Measurements from ENCODE around the gene NOS1AP.

NOS1AP gene

DNA sequence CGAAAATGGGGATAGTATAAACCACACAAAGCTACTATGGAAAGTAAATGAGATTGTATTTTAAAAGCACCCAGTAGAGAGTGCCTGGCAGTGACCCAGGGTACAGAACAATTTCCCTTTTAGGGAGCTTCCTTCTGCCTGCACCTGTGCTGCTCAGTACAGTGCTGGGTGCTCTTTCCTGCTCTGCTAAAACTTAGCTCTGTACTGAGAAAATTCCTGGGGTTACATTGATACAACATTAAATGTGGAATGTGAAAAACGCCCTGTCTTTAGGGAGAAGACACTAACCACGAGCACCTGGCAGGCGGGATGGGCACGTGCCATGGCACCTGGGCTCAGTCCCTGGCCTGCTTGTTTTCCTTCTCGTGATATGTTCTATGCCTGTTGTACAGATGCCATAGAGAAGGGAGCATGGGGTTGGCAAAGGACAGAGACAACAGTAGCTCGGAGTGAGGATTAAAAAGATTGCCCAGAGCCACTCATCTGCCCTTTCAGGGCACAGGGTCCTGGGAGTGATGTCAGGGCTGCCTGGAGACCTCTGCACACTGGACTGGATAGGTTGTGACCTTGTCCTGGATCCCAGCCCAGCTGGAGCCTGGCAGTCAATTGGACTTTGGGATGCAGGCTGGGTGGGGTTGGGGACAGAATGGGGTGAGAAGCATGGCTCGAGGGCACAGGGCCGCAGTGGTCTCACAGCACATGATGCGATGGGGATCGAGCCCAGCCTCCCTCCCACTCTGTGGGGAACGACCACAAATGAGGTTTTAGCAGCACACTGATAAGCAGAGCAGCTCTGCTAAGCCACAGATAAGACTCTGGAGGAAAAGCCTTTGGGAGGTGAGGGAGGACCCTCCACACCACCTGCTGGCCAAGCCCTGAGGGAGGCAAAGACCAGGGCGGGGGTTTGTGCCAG is 302.9 kb downstream of the NOS1AP start:
- DNase-seq = no peak

DNA sequence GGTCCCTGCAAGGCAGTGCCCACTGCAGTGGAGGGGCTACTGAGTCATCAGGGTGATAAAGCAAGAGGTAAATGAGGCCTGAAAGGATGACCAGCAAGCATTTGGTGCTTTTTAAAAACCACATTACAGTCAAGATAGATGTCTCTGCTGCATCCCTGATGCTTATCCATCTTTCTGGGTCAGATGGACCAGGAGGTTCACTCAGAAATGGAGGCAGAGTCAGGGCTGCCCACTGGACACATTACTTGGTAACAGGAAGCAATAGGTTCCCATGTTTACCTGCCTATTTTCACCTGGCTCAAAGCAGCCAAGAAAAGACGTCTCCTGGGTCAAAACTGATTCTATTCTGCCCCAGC is 303.6 kb downstream of the NOS1AP start:
- DNase-seq = no peak

DNA sequence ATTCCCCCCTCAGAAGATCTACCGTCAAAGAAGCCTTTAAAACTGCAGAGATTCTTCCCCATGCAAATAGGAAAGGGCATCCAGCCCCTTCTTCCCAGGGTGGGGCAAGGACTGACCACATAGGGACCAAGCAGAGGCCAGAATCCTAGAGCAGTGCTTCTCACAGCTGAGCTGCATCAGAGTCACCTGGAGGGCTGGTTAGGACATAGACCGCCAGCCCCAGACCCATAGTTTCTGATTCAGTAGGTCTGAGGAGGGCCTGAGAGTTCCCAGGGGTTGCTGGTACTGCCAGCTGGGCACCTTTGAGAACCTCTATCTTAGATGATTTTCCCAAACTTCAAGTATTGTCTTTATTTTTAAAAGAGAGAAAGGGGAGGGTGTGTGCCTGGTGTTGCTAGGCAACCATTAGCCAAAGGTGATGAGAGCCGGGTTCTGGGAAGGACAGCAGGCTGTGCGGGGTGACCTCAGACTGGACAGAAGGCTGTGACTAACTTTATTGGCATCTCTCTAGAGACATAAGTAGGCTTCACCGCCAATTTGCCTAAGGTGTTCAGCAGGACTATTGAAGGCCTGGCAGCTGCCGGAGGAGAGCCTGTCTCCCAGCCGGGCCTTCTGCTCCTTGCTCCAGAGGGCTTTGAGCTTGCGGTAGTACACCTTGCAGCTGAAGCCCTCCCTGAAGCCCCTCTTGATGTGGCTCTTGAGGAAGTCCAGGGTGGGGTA is 304.2 kb downstream of the NOS1AP start:
- no peak for DNase-seq

GRCh38 chr1:162374406-162374805 is 304.9 kb downstream of the NOS1AP start:
- DNase-seq = no peak

- no peak for DNase-seq
These were observed 306.0 kb downstream of the NOS1AP start for GRCh38 chr1:162375463-162375862.

DNA sequence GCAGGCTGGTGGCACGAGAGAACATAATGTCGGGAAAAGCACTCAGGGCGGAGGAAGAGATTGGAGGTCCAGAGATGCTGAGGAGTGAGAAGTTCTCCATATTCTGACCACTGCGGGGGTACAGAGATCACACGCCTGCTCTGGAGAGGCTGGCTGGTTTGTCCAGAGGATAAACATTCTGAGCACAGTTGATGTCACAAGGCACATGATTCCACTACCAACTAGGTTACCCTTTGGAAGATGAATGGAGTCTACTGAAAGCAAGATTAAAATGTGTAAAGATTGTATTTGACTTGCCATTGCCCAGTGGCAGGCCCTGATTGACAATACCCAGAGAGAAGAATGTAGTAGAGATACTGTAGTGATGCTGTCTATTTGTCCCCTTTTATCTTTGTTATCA is 307.2 kb downstream of the NOS1AP start, which contains the start of gene SPATA46:
SPATA46 (minus strand) TSS at position 164 of the 400 bp plus-strand sequence; CDS start at position 100, 64 bp downstream.
- no peak for DNase-seq

GRCh38 chr1:162380061-162380846 is 310.8 kb downstream of the NOS1AP start:
- DNase-seq = no peak

- DNase-seq = no peak
These were observed 311.9 kb downstream of the NOS1AP start, which contains the start of gene C1orf226 for GRCh38 chr1:162381383-162381782. Gene C1orf226 (plus strand): TSS chr1:162381728. CDS start chr1:162381902, 174 bp downstream.

GRCh38 chr1:162381941-162382750 is 312.7 kb downstream of the NOS1AP start:
- DNase-seq = no peak

DNA sequence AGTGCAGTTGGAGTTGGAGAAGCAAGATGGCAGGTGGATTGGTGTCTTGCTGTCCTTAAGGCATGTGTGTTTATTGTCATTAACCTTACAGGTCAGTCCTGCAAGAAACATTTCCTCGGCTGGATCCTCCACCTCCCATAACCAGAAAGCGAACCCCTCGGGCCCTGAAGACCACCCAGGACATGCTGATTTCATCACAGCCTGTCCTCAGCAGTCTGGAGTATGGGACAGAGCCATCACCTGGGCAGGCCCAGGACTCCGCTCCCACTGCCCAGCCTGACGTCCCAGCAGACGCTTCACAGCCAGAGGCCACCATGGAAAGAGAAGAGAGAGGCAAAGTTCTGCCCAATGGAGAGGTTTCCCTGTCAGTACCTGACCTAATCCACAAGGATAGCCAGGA is 313.6 kb downstream of the NOS1AP start:
- no peak for DNase-seq

GRCh38 chr1:162383516-162383915 is 314.0 kb downstream of the NOS1AP start:
- no peak for DNase-seq

GRCh38 chr1:162384116-162384515 is 314.6 kb downstream of the NOS1AP start:
- no peak for DNase-seq

GRCh38 chr1:162384601-162385279 is 315.2 kb downstream of the NOS1AP start:
- DNase-seq = no peak

GRCh38 chr1:162385280-162385623 is 315.8 kb downstream of the NOS1AP start:
- DNase-seq = no peak

- no peak for DNase-seq
These were observed 316.2 kb downstream of the NOS1AP start for GRCh38 chr1:162385702-162386101.

- no peak for DNase-seq
These were observed 317.1 kb downstream of the NOS1AP start for GRCh38 chr1:162386292-162387225.

DNA sequence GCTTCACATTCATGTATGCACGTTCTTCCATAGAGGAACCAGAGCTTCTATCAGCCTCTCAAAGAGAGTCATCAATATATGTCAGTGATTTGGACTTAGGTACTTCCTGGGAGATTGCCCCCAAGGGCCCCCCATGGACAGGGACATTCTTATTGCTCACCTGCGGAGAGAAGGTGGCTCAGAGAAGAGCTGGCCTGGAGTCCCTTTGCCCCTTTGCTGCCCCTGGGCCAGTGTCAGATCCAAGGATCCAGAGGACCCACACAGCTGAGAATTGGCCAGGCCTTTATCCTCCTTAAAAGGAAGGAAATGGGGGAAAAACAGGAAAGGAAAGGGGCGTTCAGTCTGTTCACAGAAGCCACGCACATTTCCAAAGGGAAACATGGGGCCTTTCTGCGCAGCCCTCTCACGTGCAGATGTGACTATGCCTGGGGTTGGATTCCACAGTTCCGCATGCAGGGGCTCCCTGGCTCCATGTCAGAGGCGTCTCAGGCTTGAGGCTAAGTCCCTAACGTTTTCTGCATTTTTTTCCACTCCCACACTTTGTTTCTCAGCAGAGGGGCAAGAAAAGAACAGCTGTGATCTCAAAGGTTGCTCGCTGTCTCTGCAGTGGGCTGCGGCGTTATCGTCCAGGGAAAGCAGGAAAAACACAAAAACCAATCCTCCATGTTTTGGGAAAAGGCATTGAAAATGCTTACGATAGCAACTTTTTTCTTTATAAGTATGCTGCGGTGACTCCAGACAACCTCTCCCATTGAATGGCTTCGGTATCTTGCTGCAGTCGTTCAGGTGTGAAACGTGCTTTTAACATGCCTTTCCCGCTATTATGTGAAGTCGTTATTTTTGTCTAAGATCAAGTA is 318.0 kb downstream of the NOS1AP start:
- no peak for DNase-seq

GRCh38 chr1:162388083-162388594 is 318.6 kb downstream of the NOS1AP start:
- no peak for DNase-seq

DNA sequence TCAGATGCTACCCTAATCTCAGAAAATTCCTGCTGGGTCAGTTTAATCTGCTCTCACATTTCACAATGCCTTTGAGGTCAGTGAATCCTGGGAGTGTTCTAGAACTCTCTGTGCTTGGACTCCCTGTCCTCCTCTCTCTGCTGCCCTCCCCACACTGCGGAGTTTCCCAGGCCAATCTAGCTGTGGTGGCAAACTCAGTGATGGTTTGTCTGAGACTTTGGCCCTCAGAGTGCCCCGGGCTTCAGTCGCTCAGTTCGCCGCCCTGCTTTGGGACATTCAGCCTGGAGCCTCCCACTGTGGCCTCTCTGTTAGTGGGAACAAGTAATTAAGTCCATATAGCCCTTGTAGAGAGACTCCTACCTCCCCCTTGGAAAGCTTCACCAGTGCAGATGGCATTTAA is 319.1 kb downstream of the NOS1AP start:
- DNase-seq = no peak
